HL-60 (cell line): ENCODE data around the gene KLF9.

ENCODE experiments used
- TF ChIP-seq, protein P1 (sequence below): IDR thresholded peaks from one replicate; pipeline ENCODE4 v1.5.1; 2011; ENCODE audit warnings: low read length, control low read depth, inconsistent platforms; ENCODE audit not compliant: insufficient read depth
- TF ChIP-seq, protein P2 (sequence below): IDR thresholded peaks from 2 replicates; pipeline ENCODE4 v1.6.1; 2012; ENCODE audit warnings: low read depth; ENCODE audit not compliant: insufficient replicate concordance

DNA sequence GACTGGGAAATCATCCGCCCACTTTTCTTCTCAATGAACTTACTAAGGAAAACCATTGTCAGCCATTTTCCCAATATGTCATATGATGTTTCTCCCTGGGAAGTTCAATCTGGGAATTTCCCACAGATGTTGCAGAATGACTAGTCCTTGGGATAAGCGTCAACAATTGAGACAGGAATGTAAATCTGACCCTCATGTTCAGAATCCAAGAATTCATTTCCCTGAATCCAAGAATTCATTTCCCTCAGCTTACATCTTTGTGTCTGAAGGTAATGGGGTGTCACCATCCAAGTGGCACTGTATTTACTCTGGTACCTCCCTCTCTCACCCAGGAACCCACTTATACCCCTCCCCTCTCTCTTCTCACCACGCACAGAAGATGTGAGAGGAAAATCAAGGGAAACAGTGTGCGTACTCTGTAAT is 7.4 kb downstream of the KLF9 start:
- TF ChIP-seq, protein P1, sequence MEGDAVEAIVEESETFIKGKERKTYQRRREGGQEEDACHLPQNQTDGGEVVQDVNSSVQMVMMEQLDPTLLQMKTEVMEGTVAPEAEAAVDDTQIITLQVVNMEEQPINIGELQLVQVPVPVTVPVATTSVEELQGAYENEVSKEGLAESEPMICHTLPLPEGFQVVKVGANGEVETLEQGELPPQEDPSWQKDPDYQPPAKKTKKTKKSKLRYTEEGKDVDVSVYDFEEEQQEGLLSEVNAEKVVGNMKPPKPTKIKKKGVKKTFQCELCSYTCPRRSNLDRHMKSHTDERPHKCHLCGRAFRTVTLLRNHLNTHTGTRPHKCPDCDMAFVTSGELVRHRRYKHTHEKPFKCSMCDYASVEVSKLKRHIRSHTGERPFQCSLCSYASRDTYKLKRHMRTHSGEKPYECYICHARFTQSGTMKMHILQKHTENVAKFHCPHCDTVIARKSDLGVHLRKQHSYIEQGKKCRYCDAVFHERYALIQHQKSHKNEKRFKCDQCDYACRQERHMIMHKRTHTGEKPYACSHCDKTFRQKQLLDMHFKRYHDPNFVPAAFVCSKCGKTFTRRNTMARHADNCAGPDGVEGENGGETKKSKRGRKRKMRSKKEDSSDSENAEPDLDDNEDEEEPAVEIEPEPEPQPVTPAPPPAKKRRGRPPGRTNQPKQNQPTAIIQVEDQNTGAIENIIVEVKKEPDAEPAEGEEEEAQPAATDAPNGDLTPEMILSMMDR, result no peak
- TF ChIP-seq, protein P2, sequence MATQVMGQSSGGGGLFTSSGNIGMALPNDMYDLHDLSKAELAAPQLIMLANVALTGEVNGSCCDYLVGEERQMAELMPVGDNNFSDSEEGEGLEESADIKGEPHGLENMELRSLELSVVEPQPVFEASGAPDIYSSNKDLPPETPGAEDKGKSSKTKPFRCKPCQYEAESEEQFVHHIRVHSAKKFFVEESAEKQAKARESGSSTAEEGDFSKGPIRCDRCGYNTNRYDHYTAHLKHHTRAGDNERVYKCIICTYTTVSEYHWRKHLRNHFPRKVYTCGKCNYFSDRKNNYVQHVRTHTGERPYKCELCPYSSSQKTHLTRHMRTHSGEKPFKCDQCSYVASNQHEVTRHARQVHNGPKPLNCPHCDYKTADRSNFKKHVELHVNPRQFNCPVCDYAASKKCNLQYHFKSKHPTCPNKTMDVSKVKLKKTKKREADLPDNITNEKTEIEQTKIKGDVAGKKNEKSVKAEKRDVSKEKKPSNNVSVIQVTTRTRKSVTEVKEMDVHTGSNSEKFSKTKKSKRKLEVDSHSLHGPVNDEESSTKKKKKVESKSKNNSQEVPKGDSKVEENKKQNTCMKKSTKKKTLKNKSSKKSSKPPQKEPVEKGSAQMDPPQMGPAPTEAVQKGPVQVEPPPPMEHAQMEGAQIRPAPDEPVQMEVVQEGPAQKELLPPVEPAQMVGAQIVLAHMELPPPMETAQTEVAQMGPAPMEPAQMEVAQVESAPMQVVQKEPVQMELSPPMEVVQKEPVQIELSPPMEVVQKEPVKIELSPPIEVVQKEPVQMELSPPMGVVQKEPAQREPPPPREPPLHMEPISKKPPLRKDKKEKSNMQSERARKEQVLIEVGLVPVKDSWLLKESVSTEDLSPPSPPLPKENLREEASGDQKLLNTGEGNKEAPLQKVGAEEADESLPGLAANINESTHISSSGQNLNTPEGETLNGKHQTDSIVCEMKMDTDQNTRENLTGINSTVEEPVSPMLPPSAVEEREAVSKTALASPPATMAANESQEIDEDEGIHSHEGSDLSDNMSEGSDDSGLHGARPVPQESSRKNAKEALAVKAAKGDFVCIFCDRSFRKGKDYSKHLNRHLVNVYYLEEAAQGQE, result no peak
